H1 (cell line): ENCODE measurements around the gene FSIP1. TPM values are rescaled to one million over a fixed set of nuclear protein-coding genes. Genes with fewer than 3 reads are reported as not detected.

Source experiments
- CTCF ChIA-PET: fragments of 300-600 bp; sonication (Branson Sonifier 250); formaldehyde crosslinking; loops from one replicate; lab custom pipeline; 2021; ENCODE audit not compliant: partially characterized antibody; lab: Charles Lee
- POLR2A ChIA-PET: fragments of 300-600 bp; sonication (Branson Sonifier 250); formaldehyde crosslinking; loops from one replicate; lab custom pipeline; 2021; ENCODE audit warnings: inconsistent platforms; ENCODE audit not compliant: partially characterized antibody; lab: Charles Lee
- DNase-seq, 2 experiments: peaks; one replicate each; pipeline versions ENCODE4 v3.0.0 to v3.0.0-alpha.2; 2010 to 2022; ENCODE audit warnings: low spot score in 2 of 2, low read depth in 1 of 2, mixed read lengths in 1 of 2
- FAIRE-seq: peaks from 2 replicates; lab custom pipeline; 2011; peaks lifted over from hg19 to GRCh38; lab: Jason Lieb, UNC
- H2AFZ ChIP-seq: 2 replicates; pipeline ENCODE4 v1.8.1; 2012; ENCODE audit warnings: low read length, inconsistent platforms
- H2AK5ac ChIP-seq: 2 replicates; pipeline ENCODE4 v1.6.1; 2013; ENCODE audit warnings: low read depth, low read length
- H2BK120ac ChIP-seq: replicated peaks from 2 replicates; pipeline ENCODE3; 2013; ENCODE audit warnings: low read depth, low read length, inconsistent platforms
- H2BK12ac ChIP-seq: 2 replicates; pipeline ENCODE4 v1.6.1; 2013; ENCODE audit warnings: low read depth, low read length
- H2BK15ac ChIP-seq: 2 replicates; pipeline ENCODE4 v1.6.1; 2013; ENCODE audit warnings: low read length
- H2BK20ac ChIP-seq: 2 replicates; pipeline ENCODE4 v1.6.1; 2013; ENCODE audit warnings: low read length
- H2BK5ac ChIP-seq: 2 replicates; pipeline ENCODE4 v1.6.1; 2013; ENCODE audit warnings: low read depth, low read length
- H3K14ac ChIP-seq: 2 replicates; pipeline ENCODE4 v1.6.1; 2013; ENCODE audit warnings: inconsistent platforms; ENCODE audit not compliant: insufficient read length
- H3K18ac ChIP-seq: 2 replicates; pipeline ENCODE4 v1.6.1; 2013; ENCODE audit warnings: low read length; ENCODE audit errors: extremely low read depth
- H3K23ac ChIP-seq: 2 replicates; pipeline ENCODE4 v1.6.1; 2013; ENCODE audit warnings: inconsistent platforms; ENCODE audit not compliant: insufficient read length
- H3K23me2 ChIP-seq: 2 replicates; pipeline ENCODE4 v1.6.1; 2013; ENCODE audit warnings: low read depth, low read length
- H3K27ac ChIP-seq: 2 replicates; pipeline ENCODE4 v1.6.1; 2011; ENCODE audit warnings: low read depth, low read length, inconsistent platforms
- H3K27me3 ChIP-seq, 4 experiments: replicated peaks in 1 of 4; 1 replicate in 1 of 4; 2 replicates in 3 of 4; pipeline versions ENCODE4 v1.6.1 to v1.8.1; 2011 to 2013; ENCODE audit warnings: low read length in 3 of 4, mild to moderate bottlenecking in 3 of 4, inconsistent platforms in 2 of 4, mixed read lengths in 2 of 4, moderate library complexity in 1 of 4; ENCODE audit not compliant: control insufficient read depth in 3 of 4, insufficient read depth in 3 of 4; ENCODE audit errors: extremely low read depth in 1 of 4
- H3K36me3 ChIP-seq, 4 experiments: 2 replicates each; pipeline versions ENCODE4 v1.6.1 to v1.8.1; 2011 to 2013; ENCODE audit warnings: mild to moderate bottlenecking in 4 of 4, low read length in 3 of 4, moderate library complexity in 2 of 4, control low read depth in 1 of 4, inconsistent platforms in 1 of 4; ENCODE audit not compliant: insufficient read depth in 4 of 4, control insufficient read depth in 2 of 4
- H3K4ac ChIP-seq: replicated peaks from 2 replicates; pipeline ENCODE3; 2013; ENCODE audit warnings: low read length, low read depth, mixed read lengths, inconsistent platforms; ENCODE audit not compliant: insufficient read length
- H3K4me1 ChIP-seq, 4 experiments: replicated peaks in 1 of 4; 1 replicate in 1 of 4; 2 replicates in 3 of 4; pipeline versions ENCODE4 v1.6.1 to v1.8.1; 2011 to 2013; ENCODE audit warnings: low read length in 3 of 4, inconsistent platforms in 2 of 4, mixed read lengths in 1 of 4; ENCODE audit not compliant: insufficient read depth in 4 of 4, control insufficient read depth in 3 of 4
- H3K4me2 ChIP-seq, 2 experiments: 2 replicates each; pipeline versions ENCODE4 v1.6.1 to v1.8.1; 2011 to 2013; ENCODE audit warnings: low read depth in 2 of 2, low read length in 2 of 2, control low read depth in 1 of 2, inconsistent platforms in 1 of 2, mild to moderate bottlenecking in 1 of 2; ENCODE audit not compliant: insufficient read depth in 1 of 2
- H3K4me3 ChIP-seq, 4 experiments: fragments of 200-600, 300-600 bp in 1 of 4; sonication (generic), shearing (Covaris generic), sonication (Bioruptor Twin) in 1 of 4; 2 replicates each; pipeline versions ENCODE4 v1.5.1 to v1.8.1; 2011 to 2016; ENCODE audit warnings: low read length in 4 of 4, low read depth in 3 of 4, control low read depth in 2 of 4, inconsistent platforms in 2 of 4, mild to moderate bottlenecking in 2 of 4, mixed read lengths in 1 of 4, moderate library complexity in 1 of 4; ENCODE audit not compliant: insufficient read depth in 2 of 4; ENCODE audit errors: extremely low read depth in 1 of 4
- H3K56ac ChIP-seq: replicated peaks from 2 replicates; pipeline ENCODE3; 2013; ENCODE audit warnings: low read depth, mild to moderate bottlenecking, mixed read lengths, low read length, inconsistent platforms; ENCODE audit not compliant: insufficient read length
- H3K79me1 ChIP-seq: 2 replicates; pipeline ENCODE4 v1.6.1; 2013; ENCODE audit warnings: low read depth, low read length, control low read depth
- H3K79me2 ChIP-seq, 2 experiments: 2 replicates each; pipeline versions ENCODE4 v1.6.1 to v1.8.1; 2012 to 2013; ENCODE audit warnings: low read length in 2 of 2, mild to moderate bottlenecking in 2 of 2, inconsistent platforms in 1 of 2; ENCODE audit not compliant: insufficient read depth in 2 of 2, control insufficient read depth in 1 of 2
- H3K9ac ChIP-seq, 4 experiments: replicated peaks in 1 of 4; 1 replicate in 1 of 4; 2 replicates in 3 of 4; pipeline versions ENCODE4 v1.6.1 to v1.8.1; 2011 to 2013; ENCODE audit warnings: low read depth in 3 of 4, low read length in 3 of 4, control low read depth in 2 of 4, mild to moderate bottlenecking in 2 of 4, moderate library complexity in 2 of 4, inconsistent platforms in 1 of 4; ENCODE audit errors: extremely low read depth in 1 of 4
- H3K9me3 ChIP-seq, 2 experiments: 2 replicates each; pipeline versions ENCODE4 v1.6.1 to v1.8.1; 2012 to 2013; ENCODE audit warnings: mild to moderate bottlenecking in 2 of 2, moderate library complexity in 2 of 2, control low read depth in 1 of 2, inconsistent platforms in 1 of 2, low read depth in 1 of 2, low read length in 1 of 2, mixed read lengths in 1 of 2; ENCODE audit not compliant: insufficient read depth in 2 of 2
- H4K20me1 ChIP-seq, 2 experiments: replicated peaks in 1 of 2; 2 replicates each; pipeline versions ENCODE3 to v1.8.1; 2011 to 2013; ENCODE audit warnings: inconsistent platforms in 2 of 2, low read length in 2 of 2, mild to moderate bottlenecking in 1 of 2; ENCODE audit not compliant: insufficient read depth in 2 of 2, control insufficient read depth in 1 of 2
- H4K5ac ChIP-seq: 2 replicates; pipeline ENCODE4 v1.6.1; 2013; ENCODE audit warnings: low read length, low read depth, mixed read lengths, inconsistent platforms; ENCODE audit not compliant: insufficient read length
- H4K8ac ChIP-seq: 2 replicates; pipeline ENCODE4 v1.8.0; 2013; ENCODE audit warnings: mild to moderate bottlenecking, moderate library complexity, low read length, inconsistent platforms; ENCODE audit not compliant: insufficient read depth; ENCODE audit errors: extremely low read depth
- H4K91ac ChIP-seq: replicated peaks from 2 replicates; pipeline ENCODE3; 2013; ENCODE audit warnings: low read length, mixed read lengths, inconsistent platforms; ENCODE audit not compliant: insufficient read length
- EZH2 ChIP-seq: fragments of 200-600 bp; sonication (generic); IDR thresholded peaks from 2 replicates; pipeline ENCODE4 v1.7.1; 2012; ENCODE audit warnings: low read depth, mild to moderate bottlenecking, moderate library complexity, low read length, inconsistent platforms; ENCODE audit not compliant: severe bottlenecking
- JUN ChIP-seq: IDR thresholded peaks from 2 replicates; pipeline ENCODE4 v1.6.1; 2011; ENCODE audit warnings: low read depth, mild to moderate bottlenecking, improper control_type of control experiment, low read length
- NANOG ChIP-seq: IDR thresholded peaks from 2 replicates; pipeline ENCODE4 v1.6.1; 2011; ENCODE audit warnings: low read length, low read depth, mild to moderate bottlenecking, inconsistent platforms; ENCODE audit not compliant: insufficient read depth, poor library complexity, severe bottlenecking
- POLR2A ChIP-seq, 2 experiments: IDR thresholded peaks; 1 replicate in 1 of 2; 2 replicates in 1 of 2; pipeline ENCODE4 v1.6.1; 2011; ENCODE audit warnings: low read depth in 2 of 2, low read length in 2 of 2, mild to moderate bottlenecking in 2 of 2; ENCODE audit errors: control extremely low read depth in 1 of 2
- RNF2 ChIP-seq: fragments of 200-900, 300-1000 bp; sonication (generic); IDR thresholded peaks from 2 replicates; pipeline ENCODE4 v1.7.1; 2016; ENCODE audit warnings: borderline replicate concordance, low read depth, mild to moderate bottlenecking, antibody characterized with exemption, low read length; ENCODE audit not compliant: poor library complexity, severe bottlenecking; ENCODE audit errors: missing control alignments
- SAP30 ChIP-seq: fragments of 300-600 bp; sonication (generic); IDR thresholded peaks from 2 replicates; pipeline ENCODE4 v1.7.1; 2012; ENCODE audit warnings: low read length, moderate library complexity, mild to moderate bottlenecking, inconsistent platforms; ENCODE audit not compliant: insufficient read depth, insufficient replicate concordance
- SIN3A ChIP-seq, 2 experiments: IDR thresholded peaks in 1 of 2; conservative IDR thresholded peaks in 1 of 2; 2 replicates each; pipeline ENCODE4 v1.6.1; 2011 to 2012; ENCODE audit warnings: low read length in 2 of 2, improper control_type of control experiment in 1 of 2, low read depth in 1 of 2, mild to moderate bottlenecking in 1 of 2
- TBP ChIP-seq: IDR thresholded peaks from 2 replicates; pipeline ENCODE4 v1.6.1; 2011; ENCODE audit warnings: low read depth, low read length, improper control_type of control experiment
- WGBS, 2 experiments: shearing (Covaris generic) in 1 of 2; methylation state at CpG; one replicate each; pipeline versions ENCODE4 v1.1.6 to v1.1.7; 2013 to 2015; ENCODE audit warnings: low lambda C conversion rate in 2 of 2, mixed read lengths in 2 of 2, inconsistent platforms in 1 of 2, low coverage in 1 of 2, missing lambda C conversion rate in 1 of 2; ENCODE audit not compliant: insufficient replicate concordance in 2 of 2, insufficient coverage in 1 of 2, insufficient read length in 1 of 2; ENCODE audit errors: extremely low coverage in 1 of 2, missing lambda C conversion rate in 1 of 2; 5-methylcytosine and 5-hydroxymethylcytosine counted together
- polyA plus RNA-seq, 7 experiments: library from polyadenylated mRNA; depleted of rRNA in 3 of 7; stranded (reverse) in 5 of 7; unstranded in 2 of 7; fragments of >200 nt in 5 of 7; fragments of 200-250 nt in 2 of 7; gene quantifications; 1 replicate in 5 of 7; 2 replicates in 1 of 7; 4 replicates in 1 of 7; pipeline versions ENCODE4 v1.2.1 to v1.2.3, GENCODE V29; 2011 to 2013; ENCODE audit warnings: missing spikeins in 2 of 7, mixed read lengths in 2 of 7
- total RNA-seq: library from RNA; stranded (reverse); fragmentation: NEBNext Ultra II Directional; extraction: Animal tissue kit (Norgen Biotek cat#: 25700); gene quantifications from 2 replicates; pipeline ENCODE4 v1.2.1, GENCODE V29; 2021
- TF ChIP-seq, protein P1 (sequence below): IDR thresholded peaks from 2 replicates; pipeline ENCODE4 v1.6.1; 2011; ENCODE audit warnings: low read depth, mild to moderate bottlenecking, low read length; ENCODE audit not compliant: insufficient read depth
- TF ChIP-seq, protein P2 (sequence below), 3 experiments: IDR thresholded peaks; 1 replicate in 2 of 3; 2 replicates in 1 of 3; pipeline versions ENCODE4 v1.5.1 to v1.6.1; 2011; ENCODE audit warnings: low read length in 3 of 3, mild to moderate bottlenecking in 3 of 3, inconsistent platforms in 2 of 3, low read depth in 1 of 3, moderate library complexity in 1 of 3; ENCODE audit not compliant: insufficient read depth in 1 of 3; ENCODE audit errors: control extremely low read depth in 1 of 3

The FSIP1 gene
- total and polyA plus RNA-seq, 2 of the 8 experiments (the other 6 are each of a cell fraction or from before 2014, with no cell fraction given): 0.18 to 1.3 TPM

DNA sequence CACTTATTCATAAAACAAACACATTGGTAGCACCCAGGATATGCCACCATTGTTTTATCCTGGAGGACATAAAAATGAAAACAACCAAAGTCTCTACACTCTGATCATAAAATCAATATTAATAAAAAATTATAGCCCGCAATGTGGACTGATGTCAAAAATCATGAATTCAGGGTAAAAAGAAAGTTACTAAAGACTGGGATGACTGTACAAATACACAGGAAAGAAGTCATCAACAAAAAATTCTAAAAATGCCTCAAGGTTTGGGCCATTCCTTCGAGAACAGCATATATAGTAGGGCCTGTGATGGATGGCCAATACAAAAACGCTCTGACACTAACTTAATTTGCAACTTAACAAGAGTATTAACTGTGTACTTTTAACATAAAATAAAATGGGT lies 125.0 kb downstream of the FSIP1 start:
- H3K56ac ChIP-seq: no peak overlapping the region
- no peak overlapping the region for H4K8ac ChIP-seq
- no peak overlapping the region for H3K4me3 ChIP-seq
- H3K23ac ChIP-seq: no peak overlapping the region
- no peak overlapping the region for H4K91ac ChIP-seq
- H3K4me1 ChIP-seq: no peaks in the 10 kb centered on the region
- no peak overlapping the region for H2BK20ac ChIP-seq
- no peak overlapping the region for H3K18ac ChIP-seq
- H3K14ac ChIP-seq: no peak overlapping the region
- no peaks in the 10 kb centered on the region for H3K79me1 ChIP-seq
- DNase-seq: no peak
- no peak overlapping the region for H2AK5ac ChIP-seq
- H2BK15ac ChIP-seq: no peak overlapping the region
- H4K20me1 ChIP-seq: no peaks in the 10 kb centered on the region
- POLR2A ChIA-PET: no interaction called here
- H3K9ac ChIP-seq: no peak overlapping the region
- H3K27ac ChIP-seq: no peak overlapping the region
- no peaks in the 10 kb centered on the region; a peak in 2 of 4 replicates for H3K9me3 ChIP-seq
- H3K4me2 ChIP-seq: no peak overlapping the region
- H3K79me2 ChIP-seq: no peaks in the 10 kb centered on the region
- 95% methylated on average over 3 of the region's 3 CpGs; no CpG with 5 or more reads in 1 of the 2 experiments for WGBS, 2 experiments
- CTCF ChIA-PET: interaction anchor here (0.7 to 1.9 kb wide), 4 partner anchors 8 to 26 kb away, joined by 4 to 6 read pairs (median 4); no protein-coding TSS in a partner anchor
- FAIRE-seq: no peak
- H2BK120ac ChIP-seq: no peak overlapping the region
- no peaks in the 10 kb centered on the region for H3K27me3 ChIP-seq
- H3K36me3 ChIP-seq: no peaks in the 10 kb centered on the region
- H4K5ac ChIP-seq: no peak overlapping the region
- H2BK12ac ChIP-seq: no peak overlapping the region
- H2AFZ ChIP-seq: no peak overlapping the region
- no peaks in the 10 kb centered on the region for H3K23me2 ChIP-seq
- no peak overlapping the region for H2BK5ac ChIP-seq
- H3K4ac ChIP-seq: no peak overlapping the region
- TF ChIP-seq, protein P1, sequence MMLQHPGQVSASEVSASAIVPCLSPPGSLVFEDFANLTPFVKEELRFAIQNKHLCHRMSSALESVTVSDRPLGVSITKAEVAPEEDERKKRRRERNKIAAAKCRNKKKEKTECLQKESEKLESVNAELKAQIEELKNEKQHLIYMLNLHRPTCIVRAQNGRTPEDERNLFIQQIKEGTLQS: no peak
- no peak for TF ChIP-seq RNF2
- no peak for TF ChIP-seq SAP30
- TF ChIP-seq, protein P2, sequence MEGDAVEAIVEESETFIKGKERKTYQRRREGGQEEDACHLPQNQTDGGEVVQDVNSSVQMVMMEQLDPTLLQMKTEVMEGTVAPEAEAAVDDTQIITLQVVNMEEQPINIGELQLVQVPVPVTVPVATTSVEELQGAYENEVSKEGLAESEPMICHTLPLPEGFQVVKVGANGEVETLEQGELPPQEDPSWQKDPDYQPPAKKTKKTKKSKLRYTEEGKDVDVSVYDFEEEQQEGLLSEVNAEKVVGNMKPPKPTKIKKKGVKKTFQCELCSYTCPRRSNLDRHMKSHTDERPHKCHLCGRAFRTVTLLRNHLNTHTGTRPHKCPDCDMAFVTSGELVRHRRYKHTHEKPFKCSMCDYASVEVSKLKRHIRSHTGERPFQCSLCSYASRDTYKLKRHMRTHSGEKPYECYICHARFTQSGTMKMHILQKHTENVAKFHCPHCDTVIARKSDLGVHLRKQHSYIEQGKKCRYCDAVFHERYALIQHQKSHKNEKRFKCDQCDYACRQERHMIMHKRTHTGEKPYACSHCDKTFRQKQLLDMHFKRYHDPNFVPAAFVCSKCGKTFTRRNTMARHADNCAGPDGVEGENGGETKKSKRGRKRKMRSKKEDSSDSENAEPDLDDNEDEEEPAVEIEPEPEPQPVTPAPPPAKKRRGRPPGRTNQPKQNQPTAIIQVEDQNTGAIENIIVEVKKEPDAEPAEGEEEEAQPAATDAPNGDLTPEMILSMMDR (IDR thresholded peaks at IDR 0.05; ENCODE audit: control extremely low read depth in 1 of 3, insufficient read depth in 1 of 3, low read depth in 1 of 3, low read length in 3 of 3): no peak
- no peak for TF ChIP-seq POLR2A (IDR thresholded peaks at IDR 0.05; ENCODE audit: control extremely low read depth in 1 of 2, low read depth in 2 of 2, low read length in 2 of 2)
- TF ChIP-seq SIN3A (conservative IDR thresholded peaks at IDR 0.05 in 1 of 2, IDR thresholded peaks at IDR 0.05 in 1 of 2; ENCODE audit: low read depth in 1 of 2, low read length in 2 of 2): no peak
- TF ChIP-seq NANOG: no peak
- no peak for TF ChIP-seq TBP
- no peak for TF ChIP-seq JUN
- TF ChIP-seq EZH2: no peak
